ENCODE measurements around the gene KLHL42. TPM values are rescaled to one million over a fixed set of nuclear protein-coding genes. Genes with fewer than 3 reads are reported as not detected.

The KLHL42 gene
- total RNA-seq, 1 experiment from 2014 or later: 25.9 TPM

DNA sequence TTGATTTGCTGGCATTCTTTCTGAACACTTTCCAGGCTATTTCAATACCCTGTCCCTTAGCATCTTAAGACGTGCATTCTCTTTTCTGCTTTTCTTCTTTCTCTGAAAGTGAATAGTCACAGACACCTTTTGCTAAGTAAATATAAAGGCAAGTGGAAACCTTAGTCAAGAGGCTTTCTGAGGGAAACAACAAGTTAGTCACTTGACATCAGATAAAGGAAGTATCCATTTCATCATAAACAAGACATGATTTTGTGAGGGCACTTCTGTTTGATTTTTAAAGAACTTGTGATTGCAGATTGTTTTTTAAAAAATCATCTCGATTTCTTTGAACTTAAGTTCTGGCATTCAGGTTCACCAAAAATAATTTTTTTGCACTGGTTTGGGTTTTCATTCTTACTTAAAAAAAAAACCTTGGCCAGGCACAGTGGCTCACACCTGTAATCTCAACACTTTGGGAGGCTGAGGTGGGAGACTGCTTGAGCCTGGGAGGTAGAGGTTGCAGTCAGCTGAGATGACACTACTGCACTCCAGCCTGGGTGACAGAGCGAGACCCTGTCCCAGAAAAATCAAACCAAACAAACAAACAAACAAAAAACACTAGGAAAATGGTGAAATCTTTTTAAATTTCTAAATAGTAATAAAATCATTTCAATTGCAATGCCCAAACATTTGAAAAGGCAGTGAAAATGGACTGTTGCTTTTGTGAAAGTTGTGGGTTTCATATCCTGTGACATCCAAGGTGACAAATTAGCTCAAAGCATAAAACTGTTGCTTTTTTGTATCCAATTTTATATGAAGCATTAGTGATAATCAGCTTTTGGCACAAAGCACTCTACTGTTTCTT lies 8.3 kb upstream of the KLHL42 start:
- H3K4me1 ChIP-seq: no peaks in the 10 kb centered on the region
- no peaks in the 10 kb centered on the region for H3K9me3 ChIP-seq (replicated peaks)
- no peak for DNase-seq
- no peaks in the 10 kb centered on the region for H3K27me3 ChIP-seq
- no peak overlapping the region for H3K27ac ChIP-seq
- H3K36me3 ChIP-seq: no peaks in the 10 kb centered on the region
- H3K4me3 ChIP-seq: no peak overlapping the region

DNA sequence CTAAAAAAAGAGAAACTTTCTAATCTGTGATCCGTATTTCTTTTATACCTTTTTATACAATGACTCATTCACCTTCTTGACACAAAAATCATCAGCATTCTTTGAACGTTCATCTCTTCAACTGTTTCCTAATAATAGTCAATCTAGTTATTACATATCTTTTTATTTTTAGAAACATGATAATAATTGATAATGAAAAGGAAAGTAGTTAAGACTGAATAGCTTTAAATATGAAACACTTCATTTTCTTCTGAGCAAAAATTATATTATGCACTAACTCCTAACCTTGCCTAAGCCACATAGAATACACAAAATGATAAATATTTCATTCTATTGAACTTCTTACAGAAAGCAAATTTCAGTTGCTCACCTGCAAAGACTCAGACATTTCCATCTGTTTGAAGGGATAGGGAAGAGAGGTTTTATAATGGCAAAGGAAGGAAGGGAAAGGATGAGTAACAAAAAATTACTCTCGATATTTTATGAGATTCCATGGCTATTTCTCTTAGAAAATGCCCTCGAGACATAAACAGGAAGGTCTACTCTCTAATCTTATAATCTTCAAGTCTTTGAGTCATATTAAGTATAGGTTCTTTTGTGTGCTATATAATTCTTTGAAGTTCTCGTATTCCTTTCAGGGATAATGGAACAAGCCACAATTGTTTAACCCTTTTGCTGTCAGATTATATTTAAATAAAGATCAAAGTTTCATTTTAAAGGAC lies 7.5 kb upstream of the KLHL42 start:
- H3K9me3 ChIP-seq (replicated peaks): no peaks in the 10 kb centered on the region
- H3K4me1 ChIP-seq: no peaks in the 10 kb centered on the region
- no peaks in the 10 kb centered on the region for H3K36me3 ChIP-seq
- H3K4me3 ChIP-seq: no peak overlapping the region
- H3K27me3 ChIP-seq: no peaks in the 10 kb centered on the region
- DNase-seq: no peak
- no peak overlapping the region for H3K27ac ChIP-seq

DNA sequence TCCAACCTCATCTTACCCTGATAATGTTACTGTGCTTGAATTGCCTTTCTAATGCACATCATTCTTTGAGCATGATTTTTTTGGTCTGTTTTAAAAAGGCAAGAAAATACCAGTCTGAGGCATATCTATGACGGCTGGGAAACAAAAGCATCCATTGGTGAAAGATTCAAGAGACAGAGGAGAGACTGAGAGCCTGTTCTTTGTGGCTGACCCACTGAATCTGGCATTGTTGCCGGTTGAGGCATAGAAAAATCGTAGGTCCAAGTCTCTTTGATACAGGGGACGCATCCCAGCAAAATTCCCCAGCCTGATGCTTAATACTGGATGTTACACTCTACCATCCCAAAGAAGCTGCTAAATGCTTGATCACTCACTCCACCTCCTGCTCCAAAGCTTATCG lies 2.9 kb upstream of the KLHL42 start:
- no peaks in the 10 kb centered on the region for H3K27me3 ChIP-seq
- no peaks in the 10 kb centered on the region for H3K9me3 ChIP-seq (replicated peaks)
- no peak overlapping the region for H3K27ac ChIP-seq
- H3K4me3 ChIP-seq: no peak overlapping the region
- H3K36me3 ChIP-seq: peaks cover 6% of the 10 kb centered on the region
- no peaks in the 10 kb centered on the region for H3K4me1 ChIP-seq
- DNase-seq: no peak

- no peaks in the 10 kb centered on the region for H3K27me3 ChIP-seq
- H3K27ac ChIP-seq: no peak overlapping the region
- no peak overlapping the region for H3K4me3 ChIP-seq
- DNase-seq: no peak
- H3K36me3 ChIP-seq: peaks cover 11% of the 10 kb centered on the region
- H3K9me3 ChIP-seq (replicated peaks): no peaks in the 10 kb centered on the region
- H3K4me1 ChIP-seq: no peaks in the 10 kb centered on the region
Measured at GRCh38 chr12:27778206-27778605, 1.8 kb upstream of the KLHL42 start.

DNA sequence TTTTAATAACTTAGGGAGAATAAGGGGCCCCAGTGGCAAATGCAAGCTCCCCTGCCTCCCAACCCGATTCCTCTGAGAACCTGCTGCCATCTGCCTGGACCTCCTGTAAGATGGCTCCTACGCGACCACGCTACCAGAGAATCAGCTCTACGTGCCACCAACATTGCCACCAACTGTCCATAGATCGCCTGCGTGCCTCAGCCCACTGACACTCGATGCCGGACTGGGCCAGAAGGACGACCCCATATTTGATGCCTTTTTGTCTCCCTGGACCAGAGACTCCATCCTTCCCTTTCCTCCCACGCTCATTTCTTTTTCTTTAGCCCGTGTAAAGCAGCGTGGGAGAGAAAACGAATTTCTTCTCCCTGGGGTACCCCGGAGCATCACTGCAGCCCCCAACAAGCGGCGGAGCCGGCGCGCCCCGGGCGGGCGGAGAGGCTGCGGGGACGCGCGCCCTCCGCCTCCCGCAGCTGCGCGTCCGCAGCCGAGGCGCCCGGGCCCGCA lies 565 bp upstream of the KLHL42 start:
- no peaks in the 10 kb centered on the region for H3K9me3 ChIP-seq (replicated peaks)
- H3K27ac ChIP-seq: peak overlapping the region; percentile 81
- DNase-seq: peak; percentile 63 to 73
- H3K4me1 ChIP-seq: no peaks in the 10 kb centered on the region
- peak overlapping the region; percentile 82 for H3K4me3 ChIP-seq
- H3K36me3 ChIP-seq: peaks cover 13% of the 10 kb centered on the region
- no peaks in the 10 kb centered on the region for H3K27me3 ChIP-seq

DNA sequence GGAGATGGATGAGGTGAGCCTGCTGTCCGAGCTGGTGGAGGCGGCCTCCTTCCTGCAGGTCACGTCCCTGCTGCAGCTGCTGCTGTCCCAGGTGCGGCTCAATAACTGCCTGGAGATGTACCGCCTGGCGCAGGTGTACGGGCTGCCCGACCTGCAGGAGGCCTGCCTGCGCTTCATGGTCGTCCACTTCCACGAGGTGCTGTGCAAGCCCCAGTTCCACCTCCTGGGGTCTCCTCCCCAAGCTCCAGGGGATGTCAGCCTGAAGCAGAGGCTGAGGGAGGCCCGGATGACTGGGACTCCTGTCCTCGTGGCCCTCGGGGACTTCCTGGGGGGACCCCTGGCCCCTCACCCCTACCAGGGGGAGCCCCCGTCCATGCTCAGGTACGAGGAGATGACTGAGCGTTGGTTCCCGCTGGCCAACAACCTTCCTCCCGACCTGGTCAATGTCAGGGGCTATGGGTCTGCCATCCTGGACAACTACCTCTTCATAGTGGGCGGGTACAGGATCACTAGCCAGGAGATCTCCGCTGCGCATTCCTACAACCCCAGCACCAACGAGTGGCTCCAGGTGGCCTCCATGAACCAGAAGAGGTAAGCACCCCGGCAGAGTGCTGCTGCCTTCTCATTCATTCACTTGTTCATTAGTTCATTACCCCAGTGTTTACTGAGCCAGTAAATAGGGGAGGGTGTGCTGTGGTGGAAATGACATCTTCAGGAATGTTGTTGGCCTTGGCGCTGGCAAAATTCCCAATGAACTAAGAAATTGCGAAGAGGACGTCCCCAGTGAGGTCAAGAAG lies 777 bp downstream of the KLHL42 start:
- peak overlapping the region; percentile 82 for H3K4me3 ChIP-seq
- H3K36me3 ChIP-seq: peaks cover 13% of the 10 kb centered on the region
- H3K27ac ChIP-seq: peak overlapping the region; percentile 81
- H3K4me1 ChIP-seq: no peaks in the 10 kb centered on the region
- H3K9me3 ChIP-seq (replicated peaks): no peaks in the 10 kb centered on the region; the same call in 1 of the 2 replicates
- no peaks in the 10 kb centered on the region for H3K27me3 ChIP-seq
- DNase-seq: peak; percentile 27 to 41

DNA sequence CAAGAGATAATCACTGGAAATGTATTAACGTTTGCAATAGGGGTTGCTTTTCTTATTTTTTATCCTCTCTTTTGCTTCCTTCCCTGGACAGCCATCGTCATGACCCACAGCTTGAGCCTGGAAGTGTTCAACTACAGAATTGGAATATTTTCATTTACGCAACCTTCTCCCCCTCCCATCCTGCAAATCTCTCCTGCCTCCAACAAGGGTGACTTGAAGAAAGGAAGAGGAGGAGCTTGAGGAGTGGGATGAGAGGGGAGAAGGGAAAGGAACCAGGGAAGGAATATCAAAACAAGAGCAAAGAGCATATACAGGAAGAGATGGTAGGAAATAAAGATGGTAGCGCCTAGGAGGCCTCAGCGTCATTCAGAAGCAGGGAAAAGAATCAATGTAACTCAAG lies 1.6 kb downstream of the KLHL42 start:
- Histone ChIP-seq H3K27me3 (no peaks in the 10 kb centered on the region), H3K4me3 (peak overlapping the region; percentile 82), H3K36me3 (peaks cover 16% of the 10 kb centered on the region), H3K4me1 (no peaks in the 10 kb centered on the region), H3K9me3 (replicated peaks) (no peaks in the 10 kb centered on the region; the same call in 1 of the 2 replicates), H3K27ac (no peak overlapping the region)
- DNase-seq: no peak

GRCh38 chr12:27782481-27782880 lies 2.4 kb downstream of the KLHL42 start:
- Histone ChIP-seq H3K27me3 (no peaks in the 10 kb centered on the region), H3K4me1 (no peaks in the 10 kb centered on the region), H3K36me3 (peaks cover 16% of the 10 kb centered on the region), H3K27ac (no peak overlapping the region), H3K4me3 (no peak overlapping the region), H3K9me3 (replicated peaks) (no peaks in the 10 kb centered on the region; the same call in 1 of the 2 replicates)
- no peak for DNase-seq

DNA sequence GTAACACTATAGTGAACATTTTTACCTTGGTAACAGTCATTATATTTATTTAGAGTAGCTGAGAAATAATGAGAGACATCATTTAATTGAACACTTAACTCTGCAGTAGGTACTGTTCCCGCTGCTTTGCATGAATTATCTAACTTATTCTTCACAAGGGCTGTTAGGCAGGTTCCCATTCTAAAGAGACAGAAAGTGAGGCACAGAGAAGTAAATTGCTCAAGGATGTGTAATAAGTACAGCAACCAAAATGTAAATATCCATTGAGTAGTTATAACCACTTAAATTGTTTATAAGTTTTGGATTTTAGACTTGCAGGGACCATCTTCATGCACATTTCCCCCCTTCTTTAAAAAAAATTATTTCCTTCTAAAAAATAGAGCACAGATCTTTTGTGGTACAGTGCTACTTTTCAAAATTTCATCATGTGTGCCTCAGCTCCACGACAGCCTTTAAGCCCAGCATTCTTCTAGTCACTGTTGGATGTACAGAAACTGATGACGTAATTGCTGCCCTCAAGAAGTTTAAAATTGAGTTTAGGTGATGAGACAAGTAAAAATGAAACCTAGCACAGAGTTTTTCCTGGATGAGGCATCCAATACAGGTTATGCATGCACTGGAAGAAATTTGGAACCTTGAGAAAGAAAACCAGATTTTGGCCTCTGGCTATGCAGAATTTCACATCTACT lies 6.0 kb downstream of the KLHL42 start:
- DNase-seq: no peak
- H3K4me1 ChIP-seq: no peaks in the 10 kb centered on the region

DNA sequence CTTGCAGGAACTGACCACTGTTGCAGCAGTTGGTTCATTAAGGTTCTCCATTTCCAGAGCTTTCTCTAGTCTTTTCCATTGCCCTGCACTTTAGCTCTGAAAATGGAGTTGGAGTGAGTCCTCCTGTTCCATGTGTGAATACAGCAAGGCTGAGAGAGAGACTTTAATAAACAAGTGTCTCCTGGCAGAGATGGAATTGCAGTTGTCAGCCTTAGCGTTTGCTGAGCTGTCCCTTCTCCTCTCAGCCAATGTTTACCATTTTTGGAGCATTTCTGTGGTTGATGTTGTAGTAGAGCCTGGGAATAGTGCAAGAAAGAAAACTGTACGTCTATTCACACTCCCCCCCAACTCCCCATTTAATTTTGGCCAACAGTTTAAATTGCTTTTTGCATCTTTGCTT lies 7.5 kb downstream of the KLHL42 start:
- H3K27ac ChIP-seq: no peak overlapping the region

More for the DNA sequence above, 6.0 kb downstream of the KLHL42 start:
- Histone ChIP-seq H3K27me3 (no peaks in the 10 kb centered on the region), H3K9me3 (replicated peaks) (no peaks in the 10 kb centered on the region; the same call in 1 of the 2 replicates), H3K4me3 (no peak overlapping the region), H3K27ac (no peak overlapping the region), H3K36me3 (peaks cover 32% of the 10 kb centered on the region)

GRCh38 chr12:27790179-27790578 lies 10.1 kb downstream of the KLHL42 start:
- no peaks in the 10 kb centered on the region; the same call in 1 of the 2 replicates for H3K9me3 ChIP-seq (replicated peaks)
- H3K27ac ChIP-seq: no peak overlapping the region
- peaks cover 52% of the 10 kb centered on the region for H3K36me3 ChIP-seq
- DNase-seq: no peak
- no peak overlapping the region for H3K4me3 ChIP-seq
- no peaks in the 10 kb centered on the region for H3K4me1 ChIP-seq
- no peaks in the 10 kb centered on the region for H3K27me3 ChIP-seq

More for the DNA sequence above, 7.5 kb downstream of the KLHL42 start:
- Histone ChIP-seq H3K27me3 (no peaks in the 10 kb centered on the region), H3K9me3 (replicated peaks) (no peaks in the 10 kb centered on the region; the same call in 1 of the 2 replicates), H3K4me1 (no peaks in the 10 kb centered on the region), H3K36me3 (peaks cover 35% of the 10 kb centered on the region), H3K4me3 (no peak overlapping the region)
- DNase-seq: no peak

DNA sequence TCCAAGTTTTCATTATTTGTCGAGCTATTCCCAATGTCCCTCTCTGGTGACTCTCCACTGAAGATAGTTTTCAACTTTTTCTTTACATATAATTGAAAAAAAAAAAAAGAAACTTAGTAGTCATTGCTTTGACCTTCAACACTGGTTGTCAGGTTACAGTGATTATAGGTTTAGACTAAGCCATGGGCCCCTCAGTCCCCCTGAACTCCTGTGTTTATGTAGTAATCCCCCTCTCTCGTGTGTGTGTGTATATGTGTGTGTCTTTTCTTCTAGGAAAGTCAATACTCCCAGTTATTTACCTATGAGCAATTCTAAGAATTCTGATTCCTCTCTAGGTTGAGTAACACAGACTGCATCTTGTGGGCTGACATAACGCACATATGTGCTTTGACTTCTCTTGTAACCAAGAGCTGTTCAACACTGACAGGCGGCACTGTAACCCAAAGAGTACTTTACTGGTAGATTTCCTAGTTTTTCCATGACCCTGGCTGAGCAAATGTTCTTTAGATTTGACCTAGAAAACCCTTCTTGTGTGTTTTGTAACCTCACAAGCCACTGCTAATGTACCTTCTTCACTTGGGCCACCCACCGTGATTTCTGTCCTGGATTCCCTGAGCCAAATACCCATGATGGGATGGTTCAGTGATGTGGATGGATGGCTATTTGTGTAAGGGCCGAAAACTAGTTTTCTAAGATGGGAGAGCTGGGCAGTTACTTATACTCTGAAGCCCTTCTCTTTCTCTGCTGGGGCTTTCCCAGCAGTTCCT lies 15.0 kb downstream of the KLHL42 start:
- no peak for DNase-seq
- H3K4me1 ChIP-seq: no peaks in the 10 kb centered on the region
- no peak overlapping the region for H3K4me3 ChIP-seq
- no peaks in the 10 kb centered on the region for H3K27me3 ChIP-seq
- H3K36me3 ChIP-seq: peaks cover 76% of the 10 kb centered on the region
- H3K27ac ChIP-seq: no peak overlapping the region
- no peaks in the 10 kb centered on the region for H3K9me3 ChIP-seq (replicated peaks)

DNA sequence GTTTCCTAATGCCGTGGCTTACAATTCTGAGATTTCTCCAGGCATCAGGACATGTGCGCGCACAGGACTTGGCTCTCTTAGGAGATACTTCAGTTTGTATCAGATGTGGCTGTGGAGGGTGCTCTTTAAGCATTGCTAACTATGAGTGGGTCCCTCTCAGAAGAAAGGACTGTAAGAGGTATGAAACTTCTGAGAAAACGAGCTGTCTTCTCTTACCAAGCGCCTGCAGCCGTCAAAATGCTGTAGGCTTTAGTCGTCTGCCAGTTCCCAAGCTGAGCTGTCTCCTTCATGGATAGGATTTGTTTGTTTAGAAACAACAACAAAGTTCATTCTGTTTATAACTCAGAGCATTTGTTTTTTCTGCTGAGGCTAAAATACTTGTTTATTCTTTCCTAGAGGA lies 16.1 kb downstream of the KLHL42 start:
- Histone ChIP-seq H3K36me3 (peaks cover 75% of the 10 kb centered on the region), H3K4me3 (no peak overlapping the region), H3K27ac (no peak overlapping the region), H3K9me3 (replicated peaks) (no peaks in the 10 kb centered on the region), H3K4me1 (no peaks in the 10 kb centered on the region), H3K27me3 (no peaks in the 10 kb centered on the region)
- DNase-seq: no peak

Data from SJCRH30 (cell line).